ENCODE measurements around the gene IFI6.

GRCh38 chr1:27690183-27690582 lies 18.2 kb upstream of the IFI6 start:
- no peak for TF ChIP-seq CTCF (conservative IDR thresholded peaks at IDR 0.05)
- TF ChIP-seq EZH2 (IDR thresholded peaks at IDR 0.05; ENCODE audit: low read depth): no peak

Measured in PC-9 (cell line).